ENCODE measurements around the gene TRAPPC10.

Gene TRAPPC10

GRCh38 chr21:43982489-43983078 is 29.5 kb upstream of the TRAPPC10 start:
- DNase-seq: no peak

- no peak for DNase-seq
Measured at GRCh38 chr21:43983390-43983789, 28.7 kb upstream of the TRAPPC10 start.

GRCh38 chr21:43983860-43984420 is 28.2 kb upstream of the TRAPPC10 start:
- no peak for DNase-seq

- DNase-seq: no peak
Measured at GRCh38 chr21:43984905-43985689, 27.0 kb upstream of the TRAPPC10 start.

- DNase-seq: no peak
Measured at GRCh38 chr21:43985690-43986251, 26.3 kb upstream of the TRAPPC10 start.

GRCh38 chr21:43986544-43987451 is 25.3 kb upstream of the TRAPPC10 start:
- no peak for DNase-seq

GRCh38 chr21:43987509-43987908 is 24.6 kb upstream of the TRAPPC10 start:
- DNase-seq: no peak

- DNase-seq: no peak
Measured at GRCh38 chr21:43988016-43988415, 24.1 kb upstream of the TRAPPC10 start.

- no peak for DNase-seq
Measured at GRCh38 chr21:43988506-43989230, 23.4 kb upstream of the TRAPPC10 start.

GRCh38 chr21:43989401-43989800 is 22.7 kb upstream of the TRAPPC10 start:
- DNase-seq: no peak

GRCh38 chr21:43991447-43991991 is 20.6 kb upstream of the TRAPPC10 start:
- no peak for DNase-seq

- DNase-seq: no peak
Measured at GRCh38 chr21:43992121-43992520, 20.0 kb upstream of the TRAPPC10 start.

GRCh38 chr21:43993420-43993934 is 18.6 kb upstream of the TRAPPC10 start:
- no peak for DNase-seq

- no peak for DNase-seq
Measured at GRCh38 chr21:43994085-43994484, 18.0 kb upstream of the TRAPPC10 start.

GRCh38 chr21:43994646-43995045 is 17.5 kb upstream of the TRAPPC10 start:
- no peak for DNase-seq

- no peak for DNase-seq
Measured at GRCh38 chr21:43995521-43996105, 16.5 kb upstream of the TRAPPC10 start.

- DNase-seq: no peak
Measured at GRCh38 chr21:43997766-43998742, 14.1 kb upstream of the TRAPPC10 start.

GRCh38 chr21:44000360-44000759 is 11.7 kb upstream of the TRAPPC10 start:
- DNase-seq: no peak

- no peak for DNase-seq
Measured at GRCh38 chr21:44002511-44002910, 9.6 kb upstream of the TRAPPC10 start.

Data from DMS153 (cell line).